Stimulated activated naive CD4-positive, alpha-beta T cell treated with Interleukin-2 at 50 U/mL for 16 hours (primary cell): ENCODE results near the gene KLHL21.
"Not testable (repeated sequence)": the region's sequence is repeated elsewhere in the genome, so short reads cannot be mapped to it uniquely, and the experiment has no call there.

Experiments used
- DNase-seq: peaks from one replicate; lab custom pipeline; 2025; lab: John Stamatoyannopoulos, UW

KLHL21 gene

GRCh38 chr1:6602669-6603237 is at the start of gene KLHL21:
KLHL21 (minus strand) TSS chr1:6602869; CDS start chr1:6602817, 52 bp downstream.
- DNase-seq, result peak; percentile 89

- no peak for DNase-seq
Observed at GRCh38 chr1:6651909-6652308, 49.2 kb upstream of the KLHL21 start.

GRCh38 chr1:6648556-6648955 is 45.9 kb upstream of the KLHL21 start:
- no peak for DNase-seq

GRCh38 chr1:6646499-6647148 is 44.0 kb upstream of the KLHL21 start:
- DNase-seq, result no peak

DNA sequence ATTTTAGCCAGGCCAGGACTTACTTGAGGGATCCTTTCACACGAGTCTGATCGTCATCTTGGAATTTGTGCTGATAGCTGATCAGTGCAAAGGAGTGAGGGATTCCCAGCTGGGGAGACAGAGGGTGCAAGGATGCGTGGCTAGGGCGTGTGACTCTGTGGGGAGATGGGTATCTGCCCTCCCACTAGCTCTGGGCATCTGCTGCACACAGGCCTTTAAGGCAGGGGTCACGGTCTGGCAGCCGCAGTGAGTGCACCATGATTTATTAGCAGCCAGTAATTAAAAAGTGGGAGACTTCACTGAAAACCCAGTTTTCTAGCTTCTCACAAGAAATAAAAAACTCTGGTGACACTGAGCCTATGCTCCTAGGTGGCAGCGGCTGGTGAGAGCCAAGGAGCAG is 42.3 kb upstream of the KLHL21 start:
- no peak for DNase-seq

DNA sequence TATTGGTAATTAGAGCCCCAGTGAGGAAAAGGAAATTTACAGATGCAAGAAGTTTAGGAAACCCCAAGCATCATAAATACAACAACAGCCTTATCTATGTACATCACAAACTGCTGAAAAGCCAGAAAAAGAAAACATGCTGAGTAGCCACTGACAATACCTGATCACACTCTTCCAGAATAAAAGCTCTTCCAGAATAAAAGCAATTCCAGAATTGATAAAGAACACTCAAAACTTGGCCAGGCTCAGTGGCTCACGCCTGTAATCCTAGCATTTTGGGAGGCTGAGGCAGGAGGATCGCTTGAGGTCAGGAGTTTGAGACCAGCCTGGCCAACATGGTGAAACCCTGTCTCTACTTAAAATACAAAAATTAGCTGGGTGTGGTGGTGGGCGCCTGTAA is 38.2 kb upstream of the KLHL21 start:
- not testable (repeated sequence) for DNase-seq

- DNase-seq, result no peak
Observed at GRCh38 chr1:6638226-6638625, 35.6 kb upstream of the KLHL21 start.

GRCh38 chr1:6637770-6638169 is 35.1 kb upstream of the KLHL21 start:
- no peak for DNase-seq

DNA sequence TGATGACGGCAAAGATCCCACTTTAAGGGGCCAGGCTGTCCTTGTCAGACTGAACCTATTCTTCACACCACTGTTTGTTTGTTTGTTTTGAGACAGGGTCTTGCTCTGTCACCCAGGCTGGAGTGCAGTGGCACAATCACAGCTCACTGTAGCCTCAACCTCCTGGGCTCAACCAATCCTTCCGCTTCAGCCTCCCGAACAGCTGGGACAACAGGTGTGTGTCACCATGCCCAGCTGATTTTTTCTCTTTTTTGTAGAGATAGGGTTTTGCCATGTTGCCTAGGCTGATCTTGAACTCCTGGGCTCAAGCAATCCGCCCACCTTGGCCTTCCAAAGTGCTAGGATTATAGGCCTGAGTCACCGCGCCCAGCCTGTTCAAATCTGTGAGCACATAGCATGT is 34.1 kb upstream of the KLHL21 start:
- not testable (repeated sequence) for DNase-seq

GRCh38 chr1:6635910-6636760 is 33.5 kb upstream of the KLHL21 start:
- DNase-seq, result no peak

GRCh38 chr1:6635161-6635909 is 32.7 kb upstream of the KLHL21 start:
- no peak for DNase-seq

- DNase-seq, result peak; percentile 28
Observed at GRCh38 chr1:6634371-6635052, 31.8 kb upstream of the KLHL21 start.

DNA sequence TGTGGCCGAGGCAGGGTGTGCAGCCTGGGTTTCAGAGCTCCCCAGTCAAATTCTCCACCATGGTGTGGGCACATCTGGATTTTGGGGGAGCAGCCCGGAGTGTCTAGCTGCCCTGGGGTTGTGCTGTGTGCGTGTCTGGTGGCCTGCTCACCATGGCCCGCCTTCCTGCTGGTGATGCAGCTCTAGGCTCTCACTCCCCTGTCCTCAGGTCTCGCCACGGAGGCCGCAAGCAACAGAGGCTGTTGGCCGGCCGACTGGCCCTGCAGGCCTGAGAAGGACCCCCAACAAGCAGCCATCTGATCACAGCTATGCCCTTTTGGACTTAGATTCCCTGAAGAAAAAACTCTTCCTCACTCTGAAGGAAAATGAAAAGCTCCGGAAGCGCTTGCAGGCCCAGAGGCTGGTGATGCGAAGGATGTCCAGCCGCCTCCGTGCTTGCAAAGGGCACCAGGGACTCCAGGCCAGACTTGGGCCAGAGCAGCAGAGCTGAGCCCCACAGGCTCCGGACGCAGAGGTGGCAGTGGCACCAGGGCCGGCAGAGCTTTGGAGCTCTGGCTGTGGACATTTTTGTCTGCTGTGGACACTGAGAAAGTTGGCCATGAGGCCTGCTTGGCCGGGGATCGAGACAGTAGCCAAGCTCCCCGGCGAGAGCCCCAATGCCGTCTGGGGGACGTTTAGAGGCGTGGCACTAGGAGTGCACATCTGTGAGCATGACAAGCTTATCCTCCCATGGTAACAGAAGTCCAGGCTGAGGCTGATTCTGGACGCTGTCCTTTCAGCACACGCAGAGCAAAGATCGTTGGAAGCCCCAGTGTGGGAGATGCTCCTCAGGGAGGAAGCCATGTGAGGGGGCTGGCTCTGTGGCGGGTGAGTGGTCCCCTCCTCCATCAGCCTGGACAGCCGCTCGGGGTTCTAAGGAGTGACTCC is 30.2 kb upstream of the KLHL21 start:
- DNase-seq, result no peak

DNA sequence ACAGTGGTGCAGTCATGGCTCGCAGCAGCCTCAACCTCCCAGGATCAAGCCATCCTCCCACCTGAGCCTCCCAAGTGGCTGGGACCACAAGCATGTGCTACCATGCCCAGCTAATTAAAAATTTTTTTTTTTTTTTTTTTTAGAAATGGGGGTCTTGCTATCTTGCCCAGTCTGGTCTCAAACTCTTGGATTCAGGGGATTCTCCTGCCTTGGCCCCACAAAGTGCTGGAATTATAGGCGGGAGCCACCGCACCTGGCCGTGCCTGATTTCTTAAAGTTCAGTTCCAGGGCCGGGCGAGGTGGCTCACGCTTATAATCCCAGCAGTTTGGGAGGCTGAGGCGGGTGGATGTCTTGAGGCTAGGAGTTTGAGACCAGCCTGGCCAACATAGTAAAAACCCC is 28.4 kb upstream of the KLHL21 start:
- no peak for DNase-seq

GRCh38 chr1:6630027-6630426 is 27.4 kb upstream of the KLHL21 start:
- DNase-seq, result no peak

DNA sequence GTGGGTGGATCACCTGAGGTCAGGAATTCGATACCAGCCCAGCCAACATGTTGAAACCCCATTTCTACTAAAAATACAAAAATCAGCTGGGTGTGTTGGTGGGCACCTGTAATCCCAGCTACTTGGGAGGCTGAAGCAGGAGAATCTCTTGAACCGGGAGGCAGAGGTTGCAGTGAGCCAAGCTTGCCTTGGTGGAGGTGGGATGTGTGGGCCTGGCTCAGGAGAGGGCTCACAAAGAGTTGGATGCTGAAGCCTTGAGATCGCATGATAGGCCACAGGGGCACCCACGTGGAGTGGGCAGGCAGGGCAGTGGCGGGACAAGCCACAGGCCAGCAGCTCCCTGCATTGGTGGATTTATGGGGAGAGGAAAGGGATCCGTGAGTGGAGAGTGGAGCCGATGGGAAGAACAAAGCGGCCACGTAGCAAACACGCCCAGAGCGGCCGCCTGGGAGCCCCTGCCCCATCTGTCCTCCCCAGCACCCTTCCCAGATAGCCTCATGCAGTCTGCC is 26.4 kb upstream of the KLHL21 start:
- DNase-seq, result no peak

- DNase-seq, result no peak
Observed at GRCh38 chr1:6627841-6628545, 25.3 kb upstream of the KLHL21 start.

DNA sequence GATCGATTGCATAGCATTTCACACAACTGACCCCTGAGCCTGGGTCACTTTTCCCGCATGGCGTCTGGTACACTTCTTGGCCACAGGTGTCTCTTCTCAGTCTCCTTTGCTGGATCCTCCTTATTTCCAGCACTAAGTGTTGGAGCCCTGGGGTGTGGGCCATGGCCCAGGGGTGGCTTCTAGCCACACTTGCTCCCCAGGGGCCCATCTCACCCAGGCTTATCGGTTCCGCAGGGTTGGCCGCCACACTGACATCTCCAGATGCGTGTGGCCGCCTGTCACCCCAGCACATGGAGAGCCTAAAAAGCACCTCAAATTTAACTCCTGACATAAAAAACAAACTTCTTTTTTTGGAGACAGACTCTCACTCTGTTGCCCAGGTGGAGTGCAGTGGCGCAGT is 24.4 kb upstream of the KLHL21 start:
- no peak for DNase-seq

GRCh38 chr1:6625584-6626149 is 23.0 kb upstream of the KLHL21 start:
- DNase-seq, result peak; percentile 6
